Activated CD8-positive, alpha-beta memory T cell treated with anti-CD3 and anti-CD28 coated beads for 36 hours (primary cell): ENCODE results near the gene RPL27A. TPM values are rescaled to one million over a fixed set of nuclear protein-coding genes. Genes with fewer than 3 reads are reported as not detected.

Experiments used
- CTCF ChIA-PET: fragments of 350-600 bp; sonication (Branson Sonifier 250); formaldehyde crosslinking; loops from one replicate; lab custom pipeline; 2021; ENCODE audit warnings: antibody characterized with exemption; lab: Charles Lee
- POLR2A ChIA-PET: fragments of 350-600 bp; sonication (Branson Sonifier 250); formaldehyde crosslinking; loops from one replicate; lab custom pipeline; 2021; ENCODE audit warnings: antibody characterized with exemption; lab: Charles Lee
- total RNA-seq, 2 experiments: library from RNA; stranded (reverse); gene quantifications; one replicate each; pipeline ENCODE4 v1.2.3, GENCODE V29; 2021

Gene RPL27A
- total RNA-seq, 2 experiments from 2014 or later = 1,043 to 1,075 TPM

DNA sequence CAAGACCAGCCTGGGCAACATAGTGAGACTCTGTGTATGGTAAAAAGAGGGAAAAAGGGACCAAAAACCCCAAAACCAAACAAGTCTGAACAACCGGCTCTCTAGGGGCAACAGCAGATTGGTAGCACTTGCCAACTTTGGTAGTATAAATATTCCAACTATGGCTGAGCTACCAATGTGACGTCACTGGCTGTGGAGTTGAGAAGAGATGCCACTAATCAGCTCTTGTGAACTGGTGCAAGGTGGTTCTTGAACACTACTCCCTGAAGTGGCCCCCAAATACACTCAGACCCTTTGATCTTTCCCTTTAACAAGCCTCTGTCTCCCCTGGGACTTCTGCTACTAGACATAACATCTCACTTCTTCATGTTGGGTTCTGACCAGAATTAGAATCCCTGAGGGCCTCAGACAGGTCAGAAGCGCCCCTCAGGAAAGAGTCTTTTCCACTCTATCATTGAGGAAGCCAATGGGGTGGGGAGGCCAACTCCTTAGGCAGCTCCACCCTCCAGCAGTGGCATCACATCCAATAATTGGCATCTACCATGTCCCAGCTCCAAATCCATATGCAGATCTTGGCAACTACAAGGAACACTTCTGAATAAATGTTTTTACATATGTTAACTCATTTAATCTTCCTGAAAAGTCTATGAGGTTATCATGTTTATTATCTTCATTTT, 49.2 kb downstream of the RPL27A start:
- CTCF ChIA-PET = no interaction called here
- POLR2A ChIA-PET = no interaction called here

GRCh38 chr11:8732324-8732670, 49.7 kb downstream of the RPL27A start:
- ChIA-PET POLR2A (no interaction called here), CTCF (no interaction called here)

GRCh38 chr11:8732748-8733241, 50.2 kb downstream of the RPL27A start:
- CTCF ChIA-PET = no interaction called here

DNA sequence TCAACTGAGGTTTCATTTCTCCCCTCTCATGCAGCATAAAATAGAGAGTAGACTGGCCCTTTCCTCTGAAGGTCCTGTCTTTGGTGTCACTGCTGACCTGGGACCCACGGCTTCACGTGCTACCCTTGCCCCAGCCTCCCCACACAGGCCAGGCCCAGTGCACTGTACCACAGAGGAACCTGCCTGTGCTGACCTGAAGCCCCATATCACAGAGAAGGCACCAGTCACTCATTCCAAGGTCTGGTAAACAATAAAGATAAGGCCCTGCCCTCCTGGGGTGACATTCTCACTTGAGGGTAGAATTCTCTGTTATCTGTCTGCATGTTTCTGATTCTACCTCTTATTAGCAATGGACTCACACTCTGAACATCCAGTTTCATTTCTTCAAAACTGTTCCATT, 51.3 kb downstream of the RPL27A start:
- ChIA-PET CTCF (no interaction called here), POLR2A (no interaction called here)

More at GRCh38 chr11:8732748-8733241, 50.2 kb downstream of the RPL27A start:
- POLR2A ChIA-PET = no interaction called here

DNA sequence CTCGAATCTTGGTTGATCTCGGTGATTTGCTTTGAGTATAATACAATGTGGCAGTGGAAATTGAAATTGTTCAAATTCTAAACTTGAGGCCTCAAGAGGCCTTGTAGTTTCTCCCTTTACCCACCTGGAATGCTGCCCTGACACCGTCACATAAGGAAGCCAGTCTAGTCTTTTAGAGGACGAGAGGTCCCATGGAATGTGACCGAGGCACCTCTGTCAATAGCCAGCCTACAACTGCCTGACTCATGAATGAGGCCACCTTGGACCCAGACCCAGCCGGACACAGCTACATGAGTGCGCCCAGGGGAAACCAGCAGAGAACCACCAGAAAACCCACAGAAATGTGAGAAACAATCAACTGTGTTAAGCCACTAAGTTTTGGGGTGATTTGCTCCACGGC, 52.5 kb downstream of the RPL27A start:
- POLR2A ChIA-PET = no interaction called here
- CTCF ChIA-PET = no interaction called here

DNA sequence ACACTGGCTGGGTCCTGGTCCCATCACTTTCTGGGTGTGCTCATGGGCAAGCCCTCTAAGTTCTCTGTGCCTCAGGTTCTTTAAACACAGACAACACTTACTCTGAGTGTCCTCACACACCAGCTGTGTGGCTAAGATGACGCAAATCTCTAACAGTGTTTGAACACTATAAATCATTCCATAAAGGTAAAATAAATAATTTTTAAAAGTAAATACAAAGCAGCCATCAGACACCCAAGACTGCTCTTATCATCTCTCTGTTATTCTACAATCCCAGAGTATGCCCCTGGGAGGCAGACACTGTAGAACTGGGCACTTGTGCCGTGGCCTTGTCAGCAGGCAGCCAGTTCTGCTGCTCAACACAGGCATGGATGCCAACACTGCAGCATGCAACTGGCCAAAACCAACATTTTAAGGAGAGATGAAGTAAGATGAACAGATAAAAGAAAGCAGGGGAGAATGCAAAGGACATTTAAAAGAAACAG, 56.8 kb downstream of the RPL27A start:
- ChIA-PET POLR2A (interaction anchor here (1.0 kb wide), 1 partner anchor 57 kb away, joined by 3 read pairs; no protein-coding TSS in a partner anchor), CTCF (no interaction called here)

Other genes starting within 250 kb of the RPL27A start
- 1 to 10 TPM; 2.5 to 3.1 TPM for gene STK33, start 88.6 kb upstream of the RPL27A start, total RNA-seq
- 10 to 100 TPM; 24.5 to 26.7 TPM for gene TRIM66, start 127 bp upstream of the RPL27A start, total RNA-seq
- gene AKIP1, start 228.4 kb downstream of the RPL27A start, total RNA-seq = 10 to 100 TPM; 28.2 to 30.8 TPM